BJ (cell line): Measurements from ENCODE around the gene CARMIL3. TPM values are rescaled to one million over a fixed set of nuclear protein-coding genes. Genes with fewer than 3 reads are reported as not detected.

Experiments used
- CTCF ChIA-PET: fragments of 350-600 bp; formaldehyde crosslinking; extraction: SDS; loops from one replicate; lab custom pipeline; 2021; ENCODE audit warnings: antibody characterized with exemption, inconsistent platforms; lab: Yijun Ruan, JAX
- POLR2A ChIA-PET: fragments of 300-600 bp; sonication (Branson Sonifier 250); formaldehyde crosslinking; extraction: SDS; loops from one replicate; lab custom pipeline; 2021; ENCODE audit warnings: antibody characterized with exemption; lab: Charles Lee
- DNase-seq: peaks from one replicate; pipeline ENCODE4 v3.0.0-alpha.2; 2011; ENCODE audit warnings: low read depth
- H3K27me3 ChIP-seq: 2 replicates; pipeline ENCODE4 v1.6.0; 2011; ENCODE audit warnings: low read length; ENCODE audit not compliant: control insufficient read depth, insufficient read depth
- H3K36me3 ChIP-seq: 2 replicates; pipeline ENCODE4 v1.5.1; 2011; ENCODE audit warnings: low read length; ENCODE audit not compliant: control insufficient read depth, insufficient read depth
- H3K4me3 ChIP-seq: 2 replicates; pipeline ENCODE4 v1.5.1; 2011; ENCODE audit warnings: low read depth, mild to moderate bottlenecking, control low read depth, low read length
- CTCF ChIP-seq: IDR thresholded peaks from 2 replicates; pipeline ENCODE4 v1.5.1; 2011; ENCODE audit warnings: low read depth, mild to moderate bottlenecking, control low read depth, inconsistent platforms, low read length, moderate library complexity; ENCODE audit not compliant: insufficient read depth
- polyA plus RNA-seq: library from polyadenylated mRNA; depleted of rRNA; stranded (reverse); fragments of >200 nt; gene quantifications from 2 replicates; pipeline ENCODE4 v1.2.3, GENCODE V29; 2011

CARMIL3 gene
- polyA plus RNA-seq, 1 experiment = 0.04 TPM

- Histone ChIP-seq H3K36me3 (no peaks in the 10 kb centered on the region), H3K27me3 (peaks cover 24% of the 10 kb centered on the region), H3K4me3 (no peak overlapping the region)
- DNase-seq = no peak
- ChIA-PET CTCF (interaction anchor here (0.7 to 2.2 kb wide), 4 partner anchors 8 to 19 kb away, joined by 3 to 10 read pairs (median 4); no protein-coding TSS in a partner anchor), POLR2A (no interaction called here)
- TF ChIP-seq CTCF = no peak
Measured at GRCh38 chr14:24077086-24077485, 25.3 kb downstream of the CARMIL3 start.

- no peak for TF ChIP-seq CTCF
- peaks cover 29% of the 10 kb centered on the region for H3K27me3 ChIP-seq
- no peak overlapping the region for H3K4me3 ChIP-seq
- no peaks in the 10 kb centered on the region for H3K36me3 ChIP-seq
- no peak for DNase-seq
- ChIA-PET CTCF (interaction anchor here (1.5 kb wide), 1 partner anchor 12 kb away, joined by 4 read pairs; no protein-coding TSS in a partner anchor), POLR2A (no interaction called here)
Measured at GRCh38 chr14:24078146-24078545, 26.3 kb downstream of the CARMIL3 start.

GRCh38 chr14:24079491-24080141 is 27.8 kb downstream of the CARMIL3 start:
- DNase-seq = no peak
- H3K27me3 ChIP-seq = peaks cover 27% of the 10 kb centered on the region
- CTCF ChIA-PET = interaction anchor here (0.6 to 4.5 kb wide), 9 partner anchors 9 to 65 kb away, joined by 3 to 74 read pairs (median 6); partner anchors contain the start of genes CPNE6 and PCK2
- no peaks in the 10 kb centered on the region for H3K36me3 ChIP-seq
- TF ChIP-seq CTCF = no peak
- POLR2A ChIA-PET = no interaction called here
- H3K4me3 ChIP-seq = no peak overlapping the region

- ChIA-PET CTCF (interaction anchor here (0.9 to 4.5 kb wide), 11 partner anchors 9 to 65 kb away, joined by 3 to 74 read pairs (median 4); partner anchors contain the start of genes CPNE6 and PCK2), POLR2A (no interaction called here)
- Histone ChIP-seq H3K27me3 (peaks cover 27% of the 10 kb centered on the region), H3K36me3 (no peaks in the 10 kb centered on the region), H3K4me3 (no peak overlapping the region)
- TF ChIP-seq CTCF = no peak
- DNase-seq = no peak
Measured at GRCh38 chr14:24080142-24080530, 28.3 kb downstream of the CARMIL3 start.

- H3K36me3 ChIP-seq = no peaks in the 10 kb centered on the region
- no peak for DNase-seq
- ChIA-PET POLR2A (no interaction called here), CTCF (interaction anchor here (0.6 to 4.5 kb wide), 16 partner anchors 11 to 1531 kb away, joined by 3 to 74 read pairs (median 4); partner anchors contain the start of genes PCK2 and TINF2)
- H3K27me3 ChIP-seq = peaks cover 27% of the 10 kb centered on the region
- peak overlapping the region; percentile 45 for H3K4me3 ChIP-seq
- no peak for TF ChIP-seq CTCF
Measured at GRCh38 chr14:24080888-24081738, 29.3 kb downstream of the CARMIL3 start.
